Posterior vena cava (tissue), 2 donors: Measurements from ENCODE around the gene IMPA2. TPM values are rescaled to one million over a fixed set of nuclear protein-coding genes. Genes with fewer than 3 reads are reported as not detected.
"Not testable (repeated sequence)": the region's sequence is repeated elsewhere in the genome, so short reads cannot be mapped to it uniquely, and the experiment has no call there.

Experiments used
- DNase-seq: peaks from one replicate; pipeline ENCODE4 v3.0.0-alpha.2; 2020; ENCODE audit warnings: low spot score
- intact Hi-C, 2 donors: fragments of 100-400 bp; cut with DNase I; formaldehyde crosslinking; loops; one replicate each; pipeline versions ENCODE4 v1.14.1 to v1.14.2; 2022 to 2023
- total RNA-seq, 2 donors: library from RNA; stranded (reverse); fragmentation: NEBNext Ultra II Directional; extraction: Animal tissue kit (Norgen Biotek cat#: 25700); gene quantifications; one replicate each; pipeline ENCODE4 v1.2.1, GENCODE V29; 2021
- donor health status: DM: yes; HTN: yes; CAD: no.
- donor health status: DM: yes; HTN: yes; CAD: no.

Gene IMPA2
- total RNA-seq, 2 donors from 2014 or later, result 14.9 to 31.5 TPM

DNA sequence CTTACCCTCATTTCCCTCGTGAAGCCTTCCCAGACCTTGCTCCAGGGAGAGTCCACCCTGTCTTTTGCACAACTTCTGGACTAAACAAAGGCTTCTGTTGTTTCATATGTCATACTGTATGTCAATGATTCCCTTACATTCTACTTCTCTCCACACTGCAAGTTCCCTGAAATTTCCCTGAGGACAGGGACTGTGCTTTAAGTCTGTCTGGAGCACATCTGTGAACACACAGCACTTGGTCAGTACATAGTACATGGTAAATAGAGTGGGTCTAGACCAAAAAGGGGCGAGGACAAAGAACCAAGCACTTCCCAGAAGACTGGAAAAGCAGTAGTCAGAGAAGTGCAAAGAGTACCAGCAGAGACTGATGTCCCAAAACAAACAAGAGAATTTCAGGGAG lies 23.7 kb upstream of the IMPA2 start:
- intact Hi-C loops, result no loop called here

DNA sequence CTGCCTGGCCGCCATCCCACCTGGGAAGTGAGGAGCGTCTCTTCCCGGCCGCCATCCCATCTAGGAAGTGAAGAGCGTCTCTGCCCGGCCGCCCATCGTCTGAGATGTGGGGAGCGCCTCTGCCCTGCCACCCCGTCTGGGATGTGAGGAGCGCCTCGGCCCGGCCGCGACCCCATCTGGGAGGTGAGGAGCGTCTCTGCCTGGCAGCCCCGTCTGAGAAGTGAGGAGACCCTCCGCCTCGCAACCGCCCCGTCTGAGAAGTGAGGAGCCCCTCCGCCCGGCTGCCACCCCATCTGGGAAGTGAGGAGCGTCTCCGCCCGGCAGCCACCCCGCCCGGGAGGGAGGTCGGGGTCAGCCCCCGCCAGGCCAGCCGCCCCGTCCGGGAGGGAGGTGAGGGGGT lies 21.7 kb upstream of the IMPA2 start:
- DNase-seq, intact Hi-C loops: not testable (repeated sequence)

More for the DNA sequence above, 23.7 kb upstream of the IMPA2 start:
- no peak for DNase-seq

DNA sequence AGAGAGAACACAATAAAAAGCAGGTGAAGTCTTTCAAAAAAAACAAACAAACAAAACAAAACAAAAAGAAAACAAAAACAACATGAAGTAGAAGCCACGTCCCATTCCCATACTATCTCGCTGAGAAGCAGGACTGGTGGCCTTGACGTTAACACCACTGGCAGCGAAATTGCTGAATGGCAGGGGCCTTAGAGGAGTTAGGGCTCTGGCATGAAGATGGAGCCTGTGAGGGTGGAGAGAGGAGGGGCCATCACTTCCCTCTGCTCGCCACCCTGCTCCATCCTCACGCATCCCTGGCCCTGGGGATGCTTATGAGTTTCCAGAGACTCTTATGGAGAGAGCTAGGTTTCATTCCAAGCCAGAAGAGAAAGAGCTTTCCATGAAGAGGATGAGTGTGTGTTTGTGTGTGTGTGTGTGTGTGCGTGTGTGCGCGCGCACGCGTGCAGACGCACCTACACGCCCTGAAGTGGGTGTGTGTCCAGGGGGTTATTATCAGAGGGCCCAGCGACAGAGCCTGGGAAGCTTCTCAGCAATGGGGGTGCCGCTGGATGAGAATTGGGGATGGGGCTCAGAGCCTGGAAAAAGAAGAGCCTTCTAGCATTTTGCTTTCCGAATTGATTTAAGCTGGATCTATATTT lies 20.4 kb upstream of the IMPA2 start:
- DNase-seq, result no peak
- intact Hi-C loops, result no loop called here

DNA sequence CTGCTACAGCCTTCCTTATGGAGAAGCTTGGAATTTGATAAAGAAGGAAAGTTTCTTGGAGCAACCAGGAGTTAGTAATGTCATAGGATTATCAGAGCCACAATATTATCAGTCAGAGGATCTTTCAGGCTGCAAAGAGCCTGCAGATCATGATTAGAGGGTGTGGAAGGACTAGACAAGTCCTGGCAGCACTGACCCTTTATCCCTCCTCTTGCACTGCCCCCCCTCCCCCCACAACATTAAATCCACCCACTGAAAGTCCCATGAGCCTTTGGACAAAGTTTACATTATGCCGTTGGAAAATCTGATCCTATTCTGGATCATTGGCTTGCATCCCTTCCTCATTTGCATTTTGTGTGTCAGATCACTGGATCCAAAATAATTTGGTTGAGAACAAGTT lies 18.7 kb upstream of the IMPA2 start:
- intact Hi-C loops, result no loop called here
- DNase-seq, result no peak

DNA sequence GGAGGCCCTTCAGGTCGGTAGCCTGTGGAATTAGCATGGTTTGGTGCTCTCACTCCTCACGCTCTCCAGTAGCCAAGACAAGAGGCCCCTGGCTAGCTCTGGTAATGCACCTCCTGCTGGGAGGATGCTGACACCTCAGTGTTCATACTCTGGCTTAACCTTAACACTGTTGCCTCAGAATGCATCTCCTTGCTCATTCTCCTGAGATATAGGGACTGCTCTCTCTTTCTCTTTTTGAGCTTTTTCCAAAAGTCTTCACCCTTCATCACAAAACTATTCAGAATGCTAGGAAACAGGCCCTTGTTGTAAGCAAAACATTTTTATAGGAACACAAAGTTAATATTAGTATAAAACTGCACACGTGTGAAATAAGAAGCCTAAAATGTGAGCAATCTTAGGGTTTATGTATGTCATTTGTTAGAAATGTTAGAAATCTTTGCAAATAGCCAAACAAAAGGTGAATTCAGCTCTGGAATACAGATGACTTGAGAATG lies 17.3 kb upstream of the IMPA2 start:
- intact Hi-C loops, result no loop called here
- DNase-seq, result no peak

DNA sequence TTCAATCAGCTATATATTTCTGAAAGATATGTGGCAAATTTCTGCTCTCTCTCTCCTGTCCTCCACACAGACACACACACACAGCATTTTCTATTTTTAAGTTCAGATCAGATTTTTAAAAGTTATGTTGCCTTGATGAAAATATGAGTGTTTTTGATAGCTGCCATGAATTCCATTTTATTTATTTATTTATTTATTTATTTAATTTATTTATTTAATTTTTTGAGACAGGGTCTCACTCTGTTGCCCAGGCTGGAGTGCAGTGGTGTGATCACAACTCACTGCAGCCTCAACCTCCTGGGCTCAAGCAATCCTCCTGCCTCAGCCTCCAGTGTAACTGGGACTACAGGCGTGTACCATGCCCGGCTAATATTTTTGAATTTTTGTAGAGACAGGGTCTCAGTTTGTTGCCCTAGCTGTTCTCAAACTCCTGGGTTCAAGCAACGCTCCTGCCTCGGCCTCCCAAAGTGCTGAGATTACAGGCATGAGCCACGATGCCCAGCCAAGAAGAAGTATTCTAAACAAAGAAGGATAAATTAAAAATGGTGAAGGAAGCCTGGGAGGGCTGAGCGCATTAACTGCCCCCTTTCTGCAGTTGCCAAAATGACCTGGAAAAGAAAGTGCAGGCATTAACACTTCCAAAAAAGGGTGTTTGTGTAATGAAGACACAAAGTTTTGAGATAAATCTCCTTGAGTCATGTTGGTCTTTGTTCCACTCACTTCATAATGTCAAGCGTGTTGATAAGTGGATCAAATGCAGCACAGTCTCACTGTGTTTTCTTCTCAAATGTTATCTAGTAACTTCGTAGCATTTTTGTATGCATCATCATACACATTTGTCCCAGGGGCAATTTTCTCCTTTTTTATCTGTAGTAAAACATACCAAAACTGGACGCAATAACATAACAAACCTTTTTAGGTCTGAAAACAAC lies 11.1 kb upstream of the IMPA2 start:
- no peak for DNase-seq
- intact Hi-C loops, result no loop called here

DNA sequence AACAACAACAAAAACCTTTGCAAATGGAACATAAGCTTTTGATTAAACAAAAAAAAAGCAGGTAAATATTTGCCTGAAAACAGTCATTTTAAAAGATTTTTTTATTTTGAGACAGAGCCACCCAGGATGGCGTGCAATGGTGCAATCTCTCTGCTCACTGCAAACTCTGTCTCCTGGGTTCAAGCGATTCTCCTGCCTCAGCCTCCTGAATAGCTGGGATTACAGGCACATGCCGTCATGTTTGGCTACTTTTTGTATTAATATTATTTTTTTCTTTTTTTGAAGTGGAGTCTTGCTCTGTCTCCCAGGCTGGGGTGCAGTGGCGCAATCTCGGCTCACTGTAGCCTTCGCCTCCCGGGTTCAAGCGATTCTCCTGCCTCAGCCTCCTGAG lies 10.5 kb upstream of the IMPA2 start:
- intact Hi-C loops, DNase-seq: not testable (repeated sequence)

DNA sequence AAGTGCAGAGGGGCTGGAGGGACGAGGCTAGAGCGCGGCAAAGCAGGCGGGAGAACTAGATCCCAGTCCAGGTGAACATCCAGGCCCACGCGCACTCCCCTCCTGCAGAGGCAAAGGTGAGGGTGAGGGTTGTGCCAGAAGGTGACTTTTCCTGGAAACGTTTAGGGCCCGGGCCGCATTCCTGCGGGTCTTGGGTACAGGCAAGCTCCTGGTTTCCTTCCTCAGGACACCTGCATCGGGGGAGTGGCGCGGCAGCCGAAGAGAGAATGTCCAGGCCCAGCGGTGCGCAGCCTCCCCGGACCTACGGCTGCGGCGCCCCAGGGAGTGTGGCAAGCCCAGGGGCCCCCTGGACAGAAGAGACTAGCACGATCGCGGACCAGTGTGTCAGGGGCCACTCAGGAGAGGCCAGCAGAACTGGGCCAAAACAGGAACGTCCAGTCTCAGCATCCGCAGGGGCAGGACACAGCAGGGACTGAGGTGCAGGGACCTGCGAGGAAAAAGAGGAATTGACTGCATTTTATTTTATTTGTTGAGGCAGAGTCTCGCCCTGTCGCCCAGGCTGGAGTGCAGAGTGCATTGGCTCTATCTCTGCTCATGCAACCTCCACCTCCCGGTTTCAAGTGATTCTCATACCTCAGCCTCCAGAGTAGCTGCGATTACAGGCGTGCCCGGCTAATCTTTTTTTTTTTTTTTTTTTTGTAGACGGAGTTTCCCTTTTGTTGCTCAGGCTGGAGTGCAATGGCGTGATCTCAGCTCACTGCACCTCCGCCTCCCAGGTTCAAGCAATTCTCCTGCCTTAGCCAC lies 8.7 kb upstream of the IMPA2 start:
- intact Hi-C loops, result no loop called here
- DNase-seq, result no peak

DNA sequence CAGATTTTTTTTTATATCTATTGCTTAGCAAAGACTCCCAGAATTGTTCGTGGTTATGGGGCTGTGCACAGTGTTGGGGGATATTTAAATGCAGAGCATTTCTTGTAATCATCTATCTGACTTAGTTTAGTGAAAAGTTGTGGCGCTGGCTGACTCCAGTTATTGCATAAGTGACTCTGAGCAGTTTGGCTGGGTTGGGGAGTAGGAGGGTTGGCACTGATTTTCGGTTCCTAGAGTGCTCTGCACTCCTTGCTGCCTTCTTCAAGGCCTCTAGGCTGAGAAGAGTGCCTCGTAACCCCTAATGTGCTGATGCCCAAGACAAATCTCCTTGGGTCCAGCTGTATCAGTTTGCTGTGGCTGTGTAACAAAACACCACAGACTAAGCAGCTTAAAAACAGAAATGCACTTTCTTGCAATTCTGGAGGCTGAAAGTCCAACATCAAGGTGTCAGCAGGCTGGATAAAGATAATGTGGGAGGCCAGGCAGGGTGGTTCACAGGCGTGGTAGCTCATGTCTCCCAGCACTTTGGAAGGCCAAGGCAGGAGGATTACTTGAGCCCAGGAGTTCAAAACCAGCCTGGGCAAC lies 6.5 kb upstream of the IMPA2 start:
- intact Hi-C loops, result no loop called here
- no peak for DNase-seq

DNA sequence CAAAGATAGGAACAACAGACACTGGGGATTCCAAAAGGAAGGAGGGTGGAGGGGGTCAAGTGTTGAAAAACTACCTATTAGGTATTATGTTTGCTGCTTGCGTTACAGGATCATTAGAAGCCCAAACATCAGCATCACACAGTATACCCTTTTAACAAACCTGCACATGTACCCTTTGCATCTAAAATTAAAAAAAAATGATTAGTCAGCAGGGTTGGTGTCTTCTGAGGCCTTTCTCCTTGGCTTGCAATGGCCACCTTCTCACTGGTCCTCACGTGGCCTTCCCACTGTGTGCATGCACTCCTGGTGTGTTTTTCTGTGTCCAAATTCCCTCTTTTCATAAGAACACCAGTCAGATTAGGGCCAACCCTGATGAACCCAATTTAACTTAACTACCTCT lies 5.6 kb upstream of the IMPA2 start:
- intact Hi-C loops, result no loop called here
- no peak for DNase-seq

DNA sequence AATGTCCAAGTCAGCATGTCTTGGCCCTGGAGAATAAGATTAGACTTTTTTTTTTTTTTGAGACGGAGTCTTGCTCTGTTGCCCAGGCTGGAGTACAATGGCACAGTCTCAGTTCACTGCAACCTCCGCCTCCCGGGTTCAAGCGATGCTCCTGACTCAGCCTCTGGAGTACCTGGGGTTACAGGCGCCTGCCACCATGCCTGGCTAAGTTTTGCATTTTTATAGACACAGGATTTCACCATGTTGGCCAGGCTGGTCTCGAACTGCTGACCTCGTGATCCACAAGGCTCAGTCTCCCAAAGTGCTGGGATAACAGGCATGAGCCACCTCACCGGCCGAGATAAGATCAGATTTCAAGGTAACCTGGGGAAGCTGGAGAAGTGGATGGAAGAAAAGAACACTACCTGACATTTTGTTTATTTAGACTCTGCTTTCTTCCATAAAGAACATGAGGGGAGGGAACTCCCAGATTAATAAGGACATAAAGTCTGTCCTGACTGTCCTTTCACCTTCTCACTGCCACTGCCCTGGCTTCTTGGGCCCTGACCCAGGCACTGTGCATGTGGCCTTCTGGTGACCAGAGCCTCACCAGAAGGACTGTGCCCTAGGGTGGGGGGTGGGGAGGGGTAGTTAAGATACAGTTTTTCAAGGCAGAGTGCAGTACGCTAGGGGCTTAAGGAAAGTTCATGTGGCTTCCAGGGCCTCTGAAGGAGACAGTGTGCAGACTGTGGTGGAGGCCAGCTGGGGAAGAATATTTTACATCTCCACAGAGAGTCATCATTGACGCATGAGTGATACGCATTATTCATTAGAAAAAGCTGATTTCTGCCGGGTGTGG lies 4.8 kb upstream of the IMPA2 start:
- DNase-seq, result no peak

DNA sequence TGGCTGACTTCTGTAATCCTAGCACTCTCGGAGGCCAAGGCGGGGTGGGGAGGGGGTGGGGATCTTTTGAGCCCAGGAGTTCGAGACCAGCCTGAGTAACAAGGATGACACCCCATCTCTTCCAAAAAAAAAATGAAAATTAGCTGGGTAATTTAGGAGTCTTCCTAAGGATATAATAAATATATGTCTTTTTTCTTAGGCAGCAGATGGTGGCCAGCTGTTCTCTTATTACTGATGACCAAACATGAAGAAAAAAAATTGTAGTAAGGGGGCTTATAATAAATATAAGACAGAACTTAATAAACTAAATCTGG lies 4.2 kb upstream of the IMPA2 start:
- intact Hi-C loops, result no loop called here
- no peak for DNase-seq

More for the DNA sequence above, 4.8 kb upstream of the IMPA2 start:
- intact Hi-C loops, result no loop called here

DNA sequence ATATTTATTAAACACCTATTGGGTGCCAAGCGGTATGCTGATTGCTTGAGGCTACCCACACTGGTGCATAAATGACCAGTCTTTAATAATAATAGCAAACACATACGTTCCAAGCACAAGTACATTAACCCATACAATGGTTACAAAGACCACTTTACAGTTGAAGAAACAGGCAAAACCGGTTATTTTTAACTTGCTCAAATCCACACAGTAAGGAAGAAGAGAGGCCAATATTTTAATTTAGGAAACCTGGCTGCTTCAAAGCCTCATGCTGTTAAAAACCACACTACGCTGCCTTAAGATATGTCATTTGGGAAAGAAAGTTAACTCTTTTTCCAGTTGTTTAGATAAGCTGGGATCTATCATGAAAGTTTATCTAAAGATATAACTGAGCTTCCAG lies 2.4 kb upstream of the IMPA2 start:
- intact Hi-C loops, result no loop called here
- DNase-seq, result no peak

DNA sequence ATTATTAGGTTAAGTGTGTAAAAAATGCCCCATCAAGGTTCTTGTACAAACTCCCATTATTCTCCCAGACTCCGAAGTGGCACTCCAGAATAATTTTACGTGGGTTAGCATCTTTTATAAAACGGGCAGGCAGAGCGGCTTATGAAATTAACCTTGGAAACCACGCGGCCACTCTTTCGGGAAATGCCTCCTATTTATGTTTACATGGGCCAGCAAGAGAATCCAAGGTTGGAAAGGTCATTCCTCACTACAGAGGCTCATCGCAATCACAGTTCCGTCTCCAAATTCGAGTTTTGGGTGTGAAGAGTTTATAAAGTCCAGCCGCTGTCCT lies 1.2 kb upstream of the IMPA2 start:
- intact Hi-C loops, result loop anchor here in 1 of 2 donors (2.0 kb wide), 2 partner anchors 25 to 33 kb away; no protein-coding TSS in a partner anchor
- DNase-seq, result no peak

DNA sequence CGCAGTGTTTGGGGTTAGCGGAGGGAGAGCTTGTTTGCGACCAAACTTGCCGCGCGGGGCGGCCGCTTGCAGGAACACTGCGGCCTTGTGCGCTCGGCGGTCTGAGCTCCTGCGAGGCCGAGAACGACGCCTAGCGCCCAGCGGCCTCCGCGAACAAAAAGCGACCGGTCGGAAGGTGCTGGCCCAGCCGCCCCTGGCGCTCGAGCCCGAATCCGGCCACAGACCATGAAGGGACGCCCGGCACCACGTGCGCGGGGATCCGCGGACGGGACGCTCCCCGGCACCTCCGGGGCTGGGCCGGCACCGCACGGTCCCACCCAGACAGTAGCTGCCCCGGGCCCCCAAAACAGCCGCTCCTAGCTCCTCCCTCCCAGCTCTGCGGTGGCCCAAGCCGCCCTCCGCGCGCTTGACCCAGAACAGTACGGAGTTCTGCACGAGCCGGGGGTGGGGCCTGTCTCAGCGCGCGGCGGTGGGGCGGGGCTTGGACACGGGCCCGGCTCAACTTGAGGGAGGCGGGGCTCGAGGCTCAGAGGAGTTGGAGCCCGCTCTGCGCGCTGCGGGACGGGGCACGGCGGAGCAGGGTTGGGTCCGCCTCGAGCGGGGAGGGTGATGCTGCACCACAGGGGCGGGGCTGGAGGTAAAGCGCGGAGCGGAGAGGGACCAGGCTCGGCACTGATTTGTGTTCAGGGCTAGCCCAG lies 664 bp upstream of the IMPA2 start:
- intact Hi-C loops, result loop anchor here in 1 of 2 donors (2.0 kb wide), 2 partner anchors 26 to 34 kb away; no protein-coding TSS in a partner anchor
- no peak for DNase-seq

DNA sequence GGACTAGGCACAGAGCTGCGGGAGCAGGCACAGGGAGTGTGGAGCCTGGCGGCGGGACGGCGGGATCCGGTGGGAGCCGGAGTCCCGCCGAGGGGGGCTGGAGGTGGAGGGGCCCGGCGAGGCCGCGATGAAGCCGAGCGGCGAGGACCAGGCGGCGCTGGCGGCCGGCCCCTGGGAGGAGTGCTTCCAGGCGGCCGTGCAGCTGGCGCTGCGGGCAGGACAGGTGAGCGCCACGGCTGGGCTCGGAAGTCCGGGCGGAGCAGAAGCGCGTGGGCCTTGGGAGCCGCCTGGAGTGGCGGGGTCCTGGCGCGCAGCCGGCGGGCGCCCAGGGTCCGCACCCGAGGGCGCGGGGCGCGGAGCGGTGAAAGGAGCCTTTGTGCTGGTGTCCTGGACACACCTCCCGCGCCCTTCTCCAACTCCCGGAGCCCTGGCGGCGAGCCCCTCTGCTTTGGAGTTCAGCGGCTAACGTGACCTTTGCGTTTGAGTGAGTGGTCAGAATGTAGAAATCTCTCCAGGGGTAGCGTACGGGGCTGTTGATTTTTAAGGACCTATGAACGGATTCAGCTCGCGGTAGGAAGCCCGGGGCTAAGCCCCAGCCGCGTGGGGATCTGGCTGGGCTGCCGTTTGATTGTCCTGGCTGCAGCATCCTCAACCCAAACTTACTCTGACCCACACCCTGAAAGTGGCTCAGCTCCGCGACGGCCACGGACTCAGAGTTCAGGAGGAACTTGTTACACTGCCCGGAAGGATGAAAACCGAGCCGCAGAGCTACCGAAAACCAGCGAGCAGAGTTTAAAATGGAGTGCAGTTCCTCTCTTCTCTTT lies 448 bp downstream of the IMPA2 start:
- intact Hi-C loops, result loop anchor here (1.0 to 2.0 kb wide), 3 partner anchors 27 to 45 kb away; no protein-coding TSS in a partner anchor

DNA sequence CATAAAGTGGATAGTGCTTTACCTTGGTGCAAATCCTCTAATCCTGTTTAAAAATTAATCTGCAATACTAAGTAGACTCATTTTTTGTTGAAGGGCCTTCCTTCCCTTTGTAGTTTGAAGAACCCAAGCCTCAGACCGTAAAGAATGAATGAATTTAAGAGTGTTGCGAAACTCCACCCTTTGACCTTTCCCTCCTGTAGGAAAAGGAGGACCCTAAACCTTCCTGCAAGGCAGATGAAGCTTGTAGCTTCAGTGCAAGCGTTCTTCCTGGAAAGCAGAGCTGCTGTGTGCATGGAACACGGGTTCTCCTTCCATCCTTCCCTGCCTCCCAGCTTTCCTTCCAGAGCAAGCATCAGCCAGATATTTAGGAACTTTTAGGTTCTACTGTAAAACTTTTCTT lies 1.7 kb downstream of the IMPA2 start:
- no peak for DNase-seq
- intact Hi-C loops, result loop anchor here in 1 of 2 donors (1.0 kb wide), 1 partner anchor 47 kb away; no protein-coding TSS in a partner anchor

More for the DNA sequence above, 448 bp downstream of the IMPA2 start:
- peak; percentile 89 for DNase-seq
